Colon (tissue), 2 donors: ENCODE results near the gene AGPAT4.

Experiments
- FAIRE-seq: peaks from 2 replicates; lab custom pipeline; 2012; peaks lifted over from hg19 to GRCh38; lab: Jason Lieb, UNC
- donor health status: control.
- donor health status: control.

Gene AGPAT4

DNA sequence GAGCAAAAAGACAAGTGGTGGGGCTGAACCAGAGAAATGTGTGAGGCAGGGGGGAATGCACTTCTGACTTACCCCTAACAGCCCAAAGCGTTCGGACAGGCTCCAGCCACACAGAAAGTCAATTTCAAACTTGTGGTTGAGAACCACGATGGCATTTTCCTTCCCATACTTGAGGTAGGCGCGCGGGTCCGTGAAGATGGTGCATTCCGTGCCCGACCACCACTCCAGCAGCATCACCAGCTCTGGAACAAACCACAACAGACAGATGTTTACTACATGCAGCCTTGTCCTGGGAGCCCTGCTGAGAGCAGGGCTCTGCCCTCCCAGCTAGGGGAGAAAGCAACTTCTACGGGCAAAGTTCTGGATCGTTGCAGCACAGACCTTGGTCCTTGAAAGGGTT, 107.7 kb downstream of the AGPAT4 start:
- no peak for FAIRE-seq

DNA sequence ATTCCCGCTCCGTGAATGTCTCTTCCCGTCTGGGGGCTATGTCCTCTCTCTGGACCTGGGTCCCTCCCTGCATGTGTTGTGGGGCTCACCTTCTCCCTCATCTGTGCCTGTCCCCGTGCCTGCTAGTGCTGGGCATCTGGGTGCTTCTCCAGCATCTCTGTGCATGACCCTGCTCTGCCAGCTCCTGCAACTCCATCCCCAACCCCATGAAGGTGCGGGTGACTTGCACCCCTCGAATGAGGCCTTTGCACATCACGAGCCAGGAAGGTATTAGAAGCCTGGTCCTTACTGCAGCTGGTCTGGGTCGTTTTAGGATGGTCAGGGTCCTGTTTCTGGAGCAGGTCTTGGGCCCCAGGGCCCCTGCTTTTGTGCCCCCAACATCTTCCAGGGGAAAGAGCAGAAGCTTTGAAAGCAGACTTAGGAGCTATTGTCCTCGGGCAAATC, 109.7 kb downstream of the AGPAT4 start:
- FAIRE-seq = no peak

DNA sequence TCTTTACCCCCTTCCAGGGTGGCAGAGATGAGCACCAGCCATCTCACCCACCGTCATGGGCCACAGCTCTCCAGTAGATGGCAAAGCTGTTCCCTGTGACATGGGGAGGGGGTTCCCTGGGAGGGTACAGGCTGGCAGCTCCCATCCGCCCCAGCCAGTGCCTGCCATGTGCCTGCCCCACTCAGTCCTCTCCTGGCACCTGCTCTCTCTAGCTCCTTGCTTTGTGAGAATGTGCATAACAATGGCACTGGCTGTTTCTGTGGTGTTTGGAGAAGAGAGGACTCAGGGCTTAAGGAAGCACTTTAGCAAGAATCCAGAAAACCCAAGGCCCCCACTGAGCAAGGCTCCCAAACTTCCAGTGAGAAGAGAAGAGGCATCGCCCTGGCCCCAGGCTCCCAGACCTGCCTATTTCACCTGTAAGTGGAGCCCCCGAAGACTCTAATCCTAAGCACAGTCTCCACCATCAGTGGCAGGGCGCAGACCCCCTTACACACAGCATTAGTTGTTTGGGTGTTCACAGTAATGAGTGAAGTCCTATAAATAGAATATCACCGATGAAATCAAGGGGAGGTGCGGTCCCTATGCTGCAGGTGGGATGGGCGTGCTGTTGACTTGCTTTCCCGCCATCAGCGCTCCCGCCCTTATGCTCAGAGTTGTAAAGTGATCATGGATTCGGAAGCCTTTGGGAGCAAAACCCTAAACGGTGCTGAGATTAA, 110.2 kb downstream of the AGPAT4 start:
- FAIRE-seq = no peak

DNA sequence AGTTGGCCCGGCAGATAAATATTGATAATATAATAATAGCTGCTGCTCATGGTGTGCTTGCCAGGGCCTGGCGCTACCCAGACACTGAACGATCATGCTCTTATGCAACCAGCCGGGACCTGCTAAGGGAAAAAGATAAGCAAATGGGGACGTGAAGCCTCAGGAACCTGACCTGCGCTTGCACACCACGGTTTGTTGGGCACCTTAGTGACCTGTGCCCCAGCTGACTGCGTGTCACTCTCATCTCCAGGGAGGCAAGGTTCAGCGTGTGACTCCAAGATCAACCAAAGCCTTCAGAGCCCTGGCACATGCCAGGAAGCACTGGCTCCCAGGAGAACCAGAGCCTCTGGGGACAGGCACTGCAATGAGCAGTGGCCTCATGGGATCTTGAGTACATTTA, 111.1 kb downstream of the AGPAT4 start:
- FAIRE-seq = no peak

DNA sequence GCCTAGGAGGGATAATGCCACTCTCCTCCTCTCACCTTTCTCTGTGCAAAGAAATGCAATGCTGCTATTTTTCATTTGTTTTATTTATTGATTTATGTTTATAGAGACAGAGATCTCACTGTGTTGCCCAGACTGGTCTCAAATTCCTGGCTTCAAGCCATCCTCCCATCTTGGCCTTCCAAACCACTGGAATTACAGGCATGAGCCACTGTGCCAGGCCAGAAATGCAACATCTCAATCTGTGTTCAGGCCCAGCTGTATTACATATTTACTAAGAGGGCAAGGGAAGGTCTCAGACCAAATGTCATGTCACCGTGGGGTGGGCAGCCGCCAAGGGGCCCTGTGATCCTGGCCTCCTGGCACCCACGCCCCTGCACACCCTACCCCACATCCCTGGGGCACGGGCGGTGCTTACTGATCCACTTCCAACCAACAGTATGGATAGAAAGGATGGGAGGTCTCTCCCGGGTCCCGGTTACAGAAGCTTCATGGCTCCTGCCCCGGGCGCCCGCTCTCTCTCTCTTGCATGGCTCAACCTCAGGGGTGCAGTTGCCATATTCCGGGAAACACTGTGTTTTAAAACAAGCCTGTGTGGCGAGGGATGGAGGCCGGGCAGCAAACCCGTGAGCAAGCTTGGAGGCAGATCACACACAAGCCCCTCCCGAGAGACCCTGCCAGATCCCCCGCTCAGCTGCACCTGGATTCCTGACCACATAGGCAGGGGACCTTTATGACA, 111.8 kb downstream of the AGPAT4 start:
- FAIRE-seq = no peak

DNA sequence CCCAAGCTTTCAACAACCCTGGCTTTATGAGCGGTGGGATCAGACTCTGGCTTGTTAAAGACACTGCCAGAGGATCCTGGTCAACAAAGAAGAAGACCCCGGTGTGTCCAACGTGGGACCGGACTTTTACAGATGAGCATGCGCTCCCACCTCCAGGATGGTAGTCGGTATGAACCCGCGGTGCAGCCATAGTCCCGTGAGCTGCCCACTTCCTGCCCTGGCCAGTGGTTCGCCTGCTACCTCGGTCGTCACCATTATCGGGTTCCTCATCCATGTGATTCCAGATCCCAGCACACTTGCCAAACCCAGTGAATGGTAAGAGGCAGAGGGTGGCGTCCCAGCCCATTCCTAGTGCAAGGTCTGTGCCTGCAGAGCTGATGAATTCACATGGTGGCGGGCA, 112.7 kb downstream of the AGPAT4 start:
- FAIRE-seq = no peak

DNA sequence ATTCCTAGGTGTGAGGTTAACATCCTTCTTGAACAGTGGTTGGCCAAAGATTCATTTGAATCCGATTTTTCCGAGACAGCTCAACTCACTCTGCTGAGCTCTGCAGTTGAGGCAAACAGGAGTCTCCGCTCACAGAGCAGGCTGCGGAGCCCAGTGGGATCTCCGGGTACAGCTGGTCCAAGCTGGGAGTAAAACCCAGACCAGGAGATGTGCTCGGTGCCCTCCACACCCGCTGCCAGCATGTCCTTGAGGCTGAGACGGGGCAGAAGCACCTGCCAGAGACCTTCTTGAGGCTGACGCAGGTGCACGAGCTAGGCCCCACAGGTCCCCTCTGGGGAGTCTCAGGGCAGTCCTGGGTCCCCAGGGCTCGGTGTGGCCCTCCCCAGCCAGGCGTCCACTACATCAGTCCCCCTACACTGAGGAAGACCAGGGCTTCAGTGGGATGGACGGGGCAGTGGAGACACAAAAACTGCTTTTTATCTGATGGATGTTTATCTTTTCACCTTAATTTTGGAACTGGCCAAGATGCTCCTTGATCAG, 119.0 kb downstream of the AGPAT4 start:
- no peak for FAIRE-seq

DNA sequence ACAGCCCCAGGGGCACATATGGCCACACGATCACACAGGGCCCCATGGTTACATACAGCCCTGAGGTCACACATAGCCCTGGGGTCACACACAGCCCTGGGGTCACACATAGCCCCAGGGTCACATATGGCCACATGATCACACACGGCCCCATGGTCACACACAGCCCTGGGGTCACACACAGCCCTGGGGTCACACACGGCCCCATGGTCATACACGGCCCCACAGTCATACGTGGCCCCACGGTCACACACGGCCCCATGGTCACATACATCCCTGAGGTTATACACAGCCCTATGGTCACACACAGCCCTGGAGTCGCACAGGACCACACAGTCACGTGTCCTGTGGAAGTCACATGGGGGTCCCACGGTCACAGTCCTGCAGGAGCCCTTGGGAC, 120.1 kb downstream of the AGPAT4 start:
- FAIRE-seq = no peak

DNA sequence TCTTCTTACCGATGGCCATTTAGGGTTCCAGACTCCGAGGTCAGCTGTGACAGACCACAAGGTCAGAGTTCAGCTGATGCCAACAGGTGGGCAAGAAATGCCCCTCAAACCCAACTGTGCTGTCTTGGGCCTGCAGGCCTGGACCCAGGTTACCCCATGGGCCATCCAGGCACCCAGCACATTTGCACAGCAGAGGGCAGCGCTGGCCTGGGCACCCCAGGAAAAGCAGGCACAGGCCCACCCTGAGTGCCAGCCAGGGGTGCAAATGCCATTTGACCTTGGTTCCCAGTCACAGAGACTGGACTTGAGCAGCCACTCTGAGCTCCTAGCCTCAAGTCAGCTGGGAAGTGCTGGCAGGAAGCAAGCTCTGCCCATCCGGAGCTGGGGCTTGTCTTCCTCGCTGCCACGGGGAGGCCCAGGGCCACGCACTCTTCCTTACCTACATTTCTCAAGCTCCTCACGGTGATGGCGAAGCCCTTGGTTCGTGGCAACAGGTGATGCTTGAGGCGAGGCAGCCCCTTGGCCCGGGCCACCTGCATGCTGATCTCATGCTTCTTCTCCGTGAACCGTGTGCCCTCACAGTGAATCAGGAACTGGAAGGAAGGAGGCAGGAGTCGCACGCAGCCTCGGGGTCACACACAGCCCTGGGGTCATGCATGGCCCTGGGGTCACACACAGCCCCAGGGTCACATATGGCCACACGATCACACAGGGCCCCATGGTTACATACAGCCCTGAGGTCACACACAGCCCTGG, 120.8 kb downstream of the AGPAT4 start:
- no peak for FAIRE-seq

DNA sequence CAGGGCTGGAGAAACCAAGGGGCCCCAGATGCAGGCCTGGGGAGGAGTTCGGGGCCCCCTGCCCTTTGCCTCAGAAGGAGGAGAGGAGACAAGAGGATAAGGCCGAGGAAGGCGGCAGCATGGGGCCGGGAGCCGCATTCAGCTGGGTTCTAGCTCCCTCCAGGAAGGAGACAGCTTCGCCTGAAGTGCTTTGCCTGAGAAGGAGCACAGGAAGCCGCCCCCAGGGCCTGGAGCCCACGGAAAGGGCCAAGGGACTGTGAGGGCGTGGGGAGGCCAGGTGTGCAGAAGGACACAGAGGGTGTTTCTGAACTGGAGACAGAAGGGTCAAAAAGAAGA, 121.4 kb downstream of the AGPAT4 start:
- no peak for FAIRE-seq

DNA sequence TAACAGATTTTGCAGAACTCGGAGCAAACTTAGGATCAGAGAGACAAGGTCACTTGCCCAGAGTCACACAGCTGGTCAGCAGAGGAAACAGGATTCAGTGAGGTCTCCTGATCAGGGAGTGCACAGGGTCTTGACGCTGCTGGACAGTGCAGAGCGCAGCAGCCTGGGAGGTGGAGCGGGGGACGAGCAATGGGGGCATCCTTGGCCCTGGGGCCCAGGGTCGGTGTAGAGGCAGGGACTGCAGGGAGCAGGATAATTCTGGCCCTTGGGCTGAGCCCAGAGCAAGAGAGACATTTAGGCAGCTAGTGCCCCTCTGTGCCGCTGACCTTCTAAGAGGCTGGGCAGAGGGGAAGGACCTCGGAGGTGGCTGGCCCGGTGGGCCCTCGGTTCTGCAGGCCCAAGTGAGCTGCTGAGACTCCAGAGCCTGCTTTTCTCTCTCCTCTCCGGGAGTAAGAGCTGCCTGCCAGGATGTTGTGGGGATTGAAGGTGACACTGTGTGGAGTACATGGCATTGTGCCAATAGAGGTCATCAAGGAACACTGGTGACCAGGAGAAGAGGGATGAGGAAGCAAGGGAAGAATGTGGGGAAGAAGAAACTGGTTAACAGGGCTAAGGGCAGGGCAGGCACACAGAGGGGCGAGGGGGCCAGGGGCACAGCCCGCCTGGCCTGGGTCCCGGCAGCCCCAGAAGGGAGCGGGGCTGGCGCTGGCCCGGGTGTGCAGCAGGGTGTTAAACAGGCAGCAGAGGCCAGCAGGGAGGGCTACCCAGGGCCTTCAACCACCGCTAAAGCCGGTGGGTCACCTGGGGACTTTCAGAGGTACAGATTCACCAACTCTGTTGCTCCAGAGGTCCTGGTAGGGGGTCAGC, 122.0 kb downstream of the AGPAT4 start:
- FAIRE-seq = no peak

DNA sequence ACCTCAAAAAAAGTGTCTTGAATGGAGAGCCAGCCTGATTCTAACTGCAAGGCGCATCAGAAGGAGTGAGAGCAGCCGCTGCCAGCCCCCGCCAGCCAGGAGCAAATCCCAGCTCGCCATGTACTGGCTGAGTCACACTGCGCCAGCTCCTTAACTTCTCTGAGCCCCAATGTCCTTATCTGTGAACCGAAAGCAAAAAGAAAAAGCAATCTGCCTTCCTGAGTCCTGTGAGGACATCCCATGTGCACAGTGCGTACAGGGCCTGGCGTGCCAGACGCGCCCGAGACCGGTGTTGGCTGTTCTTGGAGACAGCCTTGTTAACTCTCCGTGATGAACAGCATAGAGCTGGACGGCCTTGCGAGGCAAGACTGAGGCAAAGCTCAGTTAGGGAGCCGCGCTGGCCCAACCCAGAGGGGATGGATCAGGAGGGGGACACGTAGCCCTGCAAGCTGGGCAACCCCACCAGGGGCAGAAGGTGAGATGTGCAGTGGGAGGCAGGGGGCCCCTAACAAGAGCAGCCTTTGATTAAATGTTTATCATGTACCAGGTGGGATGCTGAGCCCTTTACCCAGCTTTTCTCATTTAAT, 122.7 kb downstream of the AGPAT4 start:
- FAIRE-seq = no peak

DNA sequence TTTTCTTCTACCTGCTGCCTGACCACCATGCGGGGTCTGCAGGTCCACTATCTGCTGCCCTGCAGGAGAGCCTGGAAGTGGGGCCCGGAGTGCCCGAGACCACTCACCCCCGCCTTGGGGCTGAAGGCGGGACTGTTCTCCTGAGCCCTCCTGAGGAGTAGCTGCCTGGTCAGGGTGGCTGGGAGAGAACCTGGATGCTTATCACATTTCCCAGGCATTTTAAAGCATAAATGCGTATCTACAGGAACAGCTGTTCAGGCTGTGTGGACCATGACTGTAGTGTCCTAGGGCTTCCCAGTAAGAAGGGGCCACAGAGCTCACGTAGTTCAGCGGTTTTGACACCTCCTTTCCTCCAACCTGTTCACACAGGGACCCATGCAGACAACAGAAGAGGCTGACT, 123.3 kb downstream of the AGPAT4 start:
- no peak for FAIRE-seq

DNA sequence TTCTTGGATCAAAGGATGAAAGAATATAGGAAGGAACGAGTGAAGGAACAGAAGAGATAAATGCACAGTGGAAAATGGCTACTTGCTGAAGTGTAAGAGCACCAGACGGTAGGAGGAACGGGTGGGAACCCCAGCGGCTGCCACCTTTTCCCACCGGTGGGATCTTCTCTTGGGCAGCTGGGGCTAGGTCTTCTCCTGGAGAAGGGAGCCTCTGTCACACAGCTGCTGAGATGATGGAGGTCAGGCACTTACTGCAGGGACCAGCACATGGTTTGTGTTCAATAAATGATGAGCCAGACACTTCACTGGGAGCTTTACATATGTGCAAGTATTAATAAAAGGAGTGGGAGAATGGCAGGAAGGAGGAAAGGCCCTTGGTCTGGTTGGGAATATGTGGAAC, 123.7 kb downstream of the AGPAT4 start:
- no peak for FAIRE-seq

DNA sequence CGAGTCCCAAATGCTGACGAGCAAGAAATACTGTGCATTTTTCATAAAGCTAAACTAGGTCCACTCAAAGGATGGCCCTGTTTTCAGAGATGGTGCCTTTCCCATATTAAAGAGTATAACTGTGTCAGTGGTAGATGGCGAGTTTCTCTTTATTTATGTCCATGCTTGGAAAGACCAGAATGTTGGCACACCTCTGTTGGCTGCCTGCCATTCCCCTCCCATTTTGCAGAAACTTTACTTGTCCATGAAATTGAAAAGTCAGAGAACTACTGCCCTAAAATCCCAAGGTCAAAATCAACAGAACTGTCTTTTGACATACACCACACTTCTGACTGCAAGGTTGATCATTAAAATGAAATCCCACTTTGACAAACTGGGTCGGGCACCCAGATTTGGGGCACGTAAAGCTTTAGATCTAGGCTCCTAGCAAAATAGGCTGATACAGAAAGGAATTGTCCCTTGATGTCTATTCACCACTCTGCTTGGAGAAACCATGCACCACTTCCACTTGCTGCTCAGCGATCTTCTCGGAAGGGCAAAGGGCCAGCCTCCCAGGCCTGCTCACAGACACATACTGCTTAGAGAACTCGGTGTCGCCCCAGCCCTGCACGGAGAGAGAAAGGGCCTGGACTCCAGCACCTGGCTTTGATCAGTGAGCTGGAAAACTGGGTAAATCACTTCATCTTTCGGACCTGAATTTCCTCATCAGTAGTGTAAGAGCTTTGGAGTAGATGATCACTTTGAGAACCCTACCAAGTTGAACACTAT, 130.0 kb downstream of the AGPAT4 start:
- no peak for FAIRE-seq

DNA sequence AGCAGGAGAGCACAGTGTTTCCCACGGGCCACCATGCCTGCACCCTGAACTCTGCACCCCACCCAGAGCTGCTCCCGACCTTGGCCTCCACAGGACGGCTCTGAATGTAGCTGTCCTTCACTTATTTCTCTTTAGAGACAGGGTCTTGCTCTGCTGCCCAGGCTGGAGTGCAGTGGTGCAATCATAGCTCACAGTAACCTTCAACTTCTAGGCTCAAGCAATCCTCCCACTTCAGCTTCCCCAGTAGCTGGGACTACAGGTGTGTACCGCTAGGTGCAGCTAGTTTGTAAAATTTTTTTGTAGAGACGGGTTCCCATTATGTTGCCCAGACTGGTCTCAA, 130.9 kb downstream of the AGPAT4 start:
- FAIRE-seq = no peak

DNA sequence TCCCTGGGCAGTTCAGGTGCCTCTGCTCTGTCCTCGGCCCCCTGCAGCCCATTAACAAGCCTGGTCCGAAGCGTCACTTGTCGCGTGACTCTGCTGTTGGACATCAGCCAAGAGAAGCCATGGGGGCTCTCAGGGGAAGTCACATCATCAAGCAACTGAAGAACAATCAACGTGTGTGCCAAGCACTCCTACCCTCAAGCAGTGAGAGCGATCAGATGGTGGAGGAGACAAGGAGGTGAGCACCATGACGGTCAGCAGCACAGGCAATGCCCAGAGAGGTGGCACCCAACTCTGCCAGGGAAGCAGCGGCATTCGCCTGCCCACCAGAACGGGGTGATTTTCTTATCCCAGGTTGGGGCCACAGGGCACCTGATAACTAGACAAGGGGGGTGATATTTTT, 132.7 kb downstream of the AGPAT4 start:
- no peak for FAIRE-seq

DNA sequence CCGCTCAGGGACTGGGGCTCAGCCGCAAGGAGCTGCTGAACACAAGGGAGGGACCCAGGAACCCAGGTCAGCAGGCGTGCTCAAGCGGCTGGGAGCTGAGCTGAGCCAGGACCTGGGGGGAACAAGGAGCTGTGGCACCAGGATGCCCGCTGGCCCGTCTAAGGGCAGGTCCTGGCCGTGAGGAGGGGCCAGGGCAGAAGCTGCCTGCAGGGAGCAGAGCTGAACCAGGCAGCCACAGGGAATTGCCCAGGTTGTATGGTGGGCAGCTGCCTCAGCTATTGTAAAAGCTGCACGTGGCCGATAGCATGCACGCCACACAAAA, 133.3 kb downstream of the AGPAT4 start:
- no peak for FAIRE-seq

DNA sequence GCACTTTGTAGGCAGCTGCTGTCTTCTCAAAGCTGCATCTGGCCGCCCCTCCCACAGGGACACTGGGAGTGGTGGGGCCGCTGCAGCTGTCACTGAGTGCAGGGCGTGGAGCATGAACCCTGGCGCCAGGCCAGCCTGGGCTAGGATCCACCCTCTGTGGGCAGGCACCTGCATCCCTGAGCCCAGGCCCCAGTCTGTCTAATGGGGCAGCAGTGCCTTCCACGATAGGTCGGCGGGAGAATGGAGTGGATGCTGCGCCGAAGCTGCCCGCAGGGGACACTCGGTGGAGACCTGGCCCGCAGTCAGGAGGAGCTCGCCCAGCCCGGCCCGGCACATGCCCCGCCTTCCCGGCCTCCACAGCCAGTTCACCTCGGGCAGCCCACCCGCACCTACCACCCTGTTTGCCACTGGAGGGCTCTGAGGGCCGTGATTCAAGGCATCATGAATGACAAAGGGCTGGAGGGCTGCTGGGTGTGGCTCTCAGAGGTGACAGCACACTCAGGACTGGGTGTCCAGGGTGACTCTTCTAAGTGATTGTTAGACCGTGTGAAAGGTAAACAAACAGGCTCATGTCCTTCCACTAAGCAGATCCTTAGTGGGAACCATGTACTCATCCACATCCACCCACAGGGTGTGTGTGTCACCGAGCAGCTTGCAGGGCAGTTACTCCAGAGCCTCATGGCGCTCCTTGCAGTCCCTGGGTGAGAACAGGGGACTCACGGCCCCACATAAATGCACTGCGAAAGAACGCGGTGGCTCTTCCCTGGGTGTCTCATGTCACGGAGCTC, 133.9 kb downstream of the AGPAT4 start:
- no peak for FAIRE-seq

DNA sequence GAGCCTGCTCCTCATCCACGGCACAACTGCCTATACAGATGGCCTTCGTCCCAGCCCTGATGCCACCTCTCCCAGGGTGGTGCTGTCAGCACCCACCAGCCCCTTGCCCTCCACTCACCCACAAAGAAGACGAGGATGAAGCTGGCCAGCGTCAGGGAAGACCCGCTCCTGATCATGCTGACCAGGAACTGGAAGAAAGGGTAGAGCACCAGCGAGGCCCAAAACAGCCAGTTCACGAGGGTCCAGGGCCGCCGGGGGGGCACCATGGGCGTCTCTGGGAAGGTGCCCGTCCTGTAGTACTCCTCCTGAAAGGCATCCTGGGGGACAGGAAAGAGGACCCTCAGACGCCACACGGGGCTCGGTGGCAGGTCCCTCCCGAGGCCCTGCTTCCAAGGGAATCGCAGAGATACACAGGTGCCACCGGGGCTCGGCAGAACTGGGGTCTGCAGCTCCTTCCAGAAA, 134.5 kb downstream of the AGPAT4 start:
- no peak for FAIRE-seq
